GM12874 (cell line): ENCODE results near the gene MED26.

Experiments
- TF ChIP-seq, protein P1 (sequence below): IDR thresholded peaks from 2 replicates; pipeline ENCODE4 v1.5.1; 2011; ENCODE audit warnings: low read depth, mild to moderate bottlenecking, control low read depth, low read length, moderate library complexity; ENCODE audit not compliant: insufficient read depth

MED26 gene

DNA sequence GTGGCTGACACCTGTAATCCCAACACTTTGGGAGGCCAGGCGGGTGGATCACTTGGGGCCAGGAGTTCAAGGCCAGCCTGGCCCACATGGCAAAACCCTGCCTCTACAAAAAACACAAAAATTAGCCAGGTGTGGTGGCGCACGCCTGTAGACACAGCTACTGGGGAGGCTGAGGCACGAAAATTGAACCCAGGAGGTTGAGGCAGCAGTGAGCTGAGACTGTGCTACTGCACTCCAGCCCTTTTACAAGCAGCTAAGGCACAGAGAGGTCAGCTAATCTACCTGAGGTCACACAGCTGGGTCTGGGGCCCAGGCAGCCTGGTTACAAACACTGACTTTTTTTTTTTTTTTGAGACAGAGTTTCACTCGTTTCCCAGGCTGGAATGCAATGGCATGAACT is 27.2 kb downstream of the MED26 start:
- TF ChIP-seq, protein P1, sequence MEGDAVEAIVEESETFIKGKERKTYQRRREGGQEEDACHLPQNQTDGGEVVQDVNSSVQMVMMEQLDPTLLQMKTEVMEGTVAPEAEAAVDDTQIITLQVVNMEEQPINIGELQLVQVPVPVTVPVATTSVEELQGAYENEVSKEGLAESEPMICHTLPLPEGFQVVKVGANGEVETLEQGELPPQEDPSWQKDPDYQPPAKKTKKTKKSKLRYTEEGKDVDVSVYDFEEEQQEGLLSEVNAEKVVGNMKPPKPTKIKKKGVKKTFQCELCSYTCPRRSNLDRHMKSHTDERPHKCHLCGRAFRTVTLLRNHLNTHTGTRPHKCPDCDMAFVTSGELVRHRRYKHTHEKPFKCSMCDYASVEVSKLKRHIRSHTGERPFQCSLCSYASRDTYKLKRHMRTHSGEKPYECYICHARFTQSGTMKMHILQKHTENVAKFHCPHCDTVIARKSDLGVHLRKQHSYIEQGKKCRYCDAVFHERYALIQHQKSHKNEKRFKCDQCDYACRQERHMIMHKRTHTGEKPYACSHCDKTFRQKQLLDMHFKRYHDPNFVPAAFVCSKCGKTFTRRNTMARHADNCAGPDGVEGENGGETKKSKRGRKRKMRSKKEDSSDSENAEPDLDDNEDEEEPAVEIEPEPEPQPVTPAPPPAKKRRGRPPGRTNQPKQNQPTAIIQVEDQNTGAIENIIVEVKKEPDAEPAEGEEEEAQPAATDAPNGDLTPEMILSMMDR = no peak

GRCh38 chr19:16599655-16600346 is 28.2 kb downstream of the MED26 start:
- TF ChIP-seq, protein P1 = no peak

- TF ChIP-seq, protein P1 = no peak
Observed at GRCh38 chr19:16598848-16599247, 29.2 kb downstream of the MED26 start.

GRCh38 chr19:16596399-16596798 is 31.6 kb downstream of the MED26 start:
- TF ChIP-seq, protein P1 = no peak

DNA sequence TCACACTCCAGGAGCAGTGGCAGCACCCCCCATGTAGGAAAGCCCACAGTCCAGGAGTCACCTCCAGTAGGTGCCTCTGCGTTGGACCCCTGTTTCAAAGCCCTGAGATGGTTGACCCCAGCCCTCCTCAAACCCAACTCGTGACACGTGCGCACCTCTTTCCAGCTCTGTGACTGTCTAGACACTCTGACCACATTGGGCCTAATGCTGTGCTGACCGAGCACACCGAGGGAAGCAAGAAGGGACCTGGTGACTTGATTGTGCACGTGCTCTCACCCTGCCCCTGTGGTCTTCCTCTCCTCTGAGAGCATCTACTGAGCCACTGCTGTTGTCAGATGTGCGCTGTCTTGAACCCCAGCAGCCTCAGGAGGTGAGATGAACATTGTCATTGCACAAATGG is 32.9 kb downstream of the MED26 start:
- TF ChIP-seq, protein P1 = no peak

DNA sequence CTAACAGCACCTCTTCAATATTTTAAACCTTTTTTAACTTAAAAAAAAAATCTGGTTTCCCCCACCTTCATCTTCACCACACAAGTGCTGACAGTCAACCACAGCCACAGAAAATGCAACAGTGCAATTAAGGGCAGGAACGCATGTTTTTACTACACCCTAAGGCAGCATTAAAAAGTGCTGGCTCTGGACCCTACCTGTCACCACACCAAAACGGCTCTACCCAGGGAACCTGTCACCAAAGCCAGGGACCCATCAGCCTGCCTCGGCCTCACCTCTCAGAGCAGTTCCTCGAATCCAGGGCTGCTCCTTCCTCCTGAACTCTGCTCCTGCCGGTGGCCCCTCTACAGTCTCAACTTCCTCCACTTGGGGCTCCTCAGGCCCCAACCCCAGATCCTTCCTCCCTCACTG is 33.3 kb downstream of the MED26 start:
- TF ChIP-seq, protein P1 = no peak

DNA sequence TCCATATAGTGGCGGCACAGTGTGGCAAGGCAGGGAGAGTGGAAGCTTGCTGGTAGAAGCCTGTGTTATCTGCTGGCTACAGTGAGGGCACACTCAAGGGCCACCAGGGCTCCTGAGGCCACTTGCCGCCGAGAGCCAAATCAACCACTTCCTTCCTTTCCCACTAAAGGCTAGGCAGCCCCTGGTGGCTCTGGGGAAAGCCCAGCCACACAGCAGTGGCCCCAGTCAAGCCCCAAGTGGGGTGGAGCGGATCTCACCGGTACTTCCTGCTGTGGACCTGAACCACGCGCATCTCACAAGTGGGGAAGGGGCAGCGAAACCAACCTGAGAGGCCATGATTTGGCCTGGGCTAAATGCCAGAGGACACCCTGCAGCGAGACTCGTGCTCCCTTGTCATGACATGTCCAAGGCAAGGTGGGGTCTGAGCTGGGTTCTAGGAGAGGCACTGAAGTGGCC is 33.8 kb downstream of the MED26 start:
- TF ChIP-seq, protein P1 = no peak
